ACC112 (cell line): Measurements from ENCODE around the gene SEMA7A.
"Not testable (repeated sequence)": the region's sequence is repeated elsewhere in the genome, so short reads cannot be mapped to it uniquely, and the experiment has no call there.

Experiments
- H2AFZ ChIP-seq: fragments of 200-600 bp; sonication (generic); one replicate; pipeline ENCODE4 v1.6.0; 2017; ENCODE audit warnings: antibody characterized with exemption, low read length; ENCODE audit not compliant: unreplicated experiment
- H3K27ac ChIP-seq: fragments of 200-600 bp; sonication (generic); 2 replicates; pipeline ENCODE4 v1.5.1; 2014; ENCODE audit warnings: low read depth, mild to moderate bottlenecking, antibody characterized with exemption, low read length, moderate library complexity
- H3K27me3 ChIP-seq: fragments of 200-600 bp; sonication (generic); 2 replicates; pipeline ENCODE4 v1.6.1; 2014; ENCODE audit warnings: mild to moderate bottlenecking, antibody characterized with exemption, low read length, moderate library complexity, mixed read lengths; ENCODE audit not compliant: insufficient read depth
- H3K36me3 ChIP-seq: fragments of 200-600 bp; sonication (generic); 2 replicates; pipeline ENCODE4 v1.6.1; 2016; ENCODE audit warnings: mild to moderate bottlenecking, antibody characterized with exemption, low read length, moderate library complexity, mixed read lengths; ENCODE audit not compliant: insufficient read depth
- H3K4me1 ChIP-seq: fragments of 200-600 bp; sonication (generic); one replicate; pipeline ENCODE4 v1.6.1; 2016; ENCODE audit warnings: low read length, mixed read lengths; ENCODE audit not compliant: insufficient read depth, unreplicated experiment, control insufficient read depth
- H3K4me3 ChIP-seq: fragments of 200-600 bp; sonication (generic); 2 replicates; pipeline ENCODE4 v1.5.1; 2014; ENCODE audit warnings: mild to moderate bottlenecking, low read depth, low read length
- H3K79me2 ChIP-seq: fragments of 200-600 bp; sonication (generic); one replicate; pipeline ENCODE4 v1.6.0; 2016; ENCODE audit warnings: low read length; ENCODE audit not compliant: control insufficient read depth, unreplicated experiment, insufficient read depth

SEMA7A gene

DNA sequence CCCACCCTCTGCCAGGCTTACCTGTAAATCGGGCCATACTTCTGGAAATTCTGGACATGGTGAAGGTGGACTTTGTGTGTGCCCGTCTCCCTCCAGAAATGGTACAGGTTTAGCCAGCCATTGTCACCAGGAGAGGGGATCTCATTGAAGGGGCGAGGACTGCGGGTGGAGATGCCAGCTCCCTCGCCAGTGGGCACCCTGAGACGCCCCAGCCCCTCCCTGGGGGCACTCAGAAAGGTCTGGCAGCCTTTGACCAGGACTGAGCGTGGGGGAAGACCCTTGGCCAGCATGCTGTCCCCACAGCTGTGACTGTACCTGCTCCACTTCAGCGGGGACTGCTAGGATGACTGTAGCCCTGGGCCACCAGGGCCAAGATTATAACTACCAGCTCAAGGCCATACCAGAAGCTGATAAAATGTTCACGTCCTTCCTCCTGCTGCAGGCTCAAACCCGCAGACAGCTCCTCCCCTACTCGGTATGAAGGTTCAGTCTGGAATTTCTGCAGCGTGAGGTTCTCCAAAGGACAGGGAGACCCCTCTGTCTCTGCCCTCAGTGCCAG is 66.4 kb downstream of the SEMA7A start, which contains the start of gene CYP11A1:
Gene CYP11A1, minus strand, starts transcription at position 351 of the 559 bp plus-strand sequence. Its CDS starts 61 bp downstream, at position 290.
- no peaks in the 10 kb centered on the region for H3K79me2 ChIP-seq
- no peak within 1 kb of the TSS for H3K27ac ChIP-seq
- no peaks in the 10 kb centered on the region for H3K36me3 ChIP-seq
- no peak within 1 kb of the TSS for H2AFZ ChIP-seq
- peaks cover 4% of the 10 kb centered on the region for H3K4me1 ChIP-seq
- 0 out of 2 replicates have a peak within 1 kb of the TSS, but pooled peaks have one; percentile 87 for H3K4me3 ChIP-seq
- H3K27me3 ChIP-seq, result no peaks in the 10 kb centered on the region; the same call in 1 of the 2 replicates

- H3K4me1 ChIP-seq, result peaks cover 4% of the 10 kb centered on the region
- H3K79me2 ChIP-seq, result no peaks in the 10 kb centered on the region
- H3K4me3 ChIP-seq, result peak overlapping the region; percentile 87
- H3K27me3 ChIP-seq, result no peaks in the 10 kb centered on the region; the same call in 1 of the 2 replicates
- H2AFZ ChIP-seq, result peak overlapping the region; percentile 91
- peak overlapping the region; percentile 22; the same call in 1 of the 2 replicates for H3K27ac ChIP-seq
- H3K36me3 ChIP-seq, result no peaks in the 10 kb centered on the region
These were observed 67.9 kb downstream of the SEMA7A start for GRCh38 chr15:74365598-74366445.

GRCh38 chr15:74364936-74365597 is 68.7 kb downstream of the SEMA7A start:
- Histone ChIP-seq H3K79me2 (no peaks in the 10 kb centered on the region), H3K36me3 (no peaks in the 10 kb centered on the region), H3K27me3 (no peaks in the 10 kb centered on the region), H2AFZ (peak overlapping the region; percentile 91), H3K4me3 (peak overlapping the region; percentile 87), H3K27ac (peak overlapping the region; percentile 21; the same call in 1 of the 2 replicates), H3K4me1 (peaks cover 4% of the 10 kb centered on the region)

- peaks cover 4% of the 10 kb centered on the region for H3K4me1 ChIP-seq
- H2AFZ ChIP-seq, result no peak overlapping the region
- no peak overlapping the region for H3K4me3 ChIP-seq
These were observed 71.3 kb downstream of the SEMA7A start for GRCh38 chr15:74362482-74362881.

DNA sequence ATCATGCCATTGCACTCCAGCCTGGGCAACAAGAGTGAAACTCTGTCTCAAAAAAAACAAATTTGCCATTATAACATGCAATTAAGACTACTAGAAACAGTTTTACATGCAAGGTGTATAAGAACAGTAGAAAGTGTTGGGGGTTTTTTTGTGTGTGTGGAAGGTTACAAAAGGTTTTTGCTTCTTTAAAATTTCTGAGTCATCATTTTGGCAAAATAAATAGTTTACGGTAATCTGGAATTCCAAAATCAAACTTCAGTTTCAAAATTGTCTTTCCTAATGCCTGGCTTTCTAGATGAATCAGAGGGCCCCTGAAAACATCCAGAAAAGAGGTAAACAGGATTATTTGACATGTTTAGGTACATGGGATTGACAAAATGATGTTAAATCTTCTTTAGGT is 72.9 kb downstream of the SEMA7A start:
- H3K27ac ChIP-seq, H3K79me2 ChIP-seq, H3K4me3 ChIP-seq, H3K27me3 ChIP-seq, H3K36me3 ChIP-seq, H3K4me1 ChIP-seq, H2AFZ ChIP-seq: not testable (repeated sequence)

More at GRCh38 chr15:74362482-74362881, 71.3 kb downstream of the SEMA7A start:
- H3K79me2 ChIP-seq, result no peaks in the 10 kb centered on the region
- H3K36me3 ChIP-seq, result no peaks in the 10 kb centered on the region
- H3K27me3 ChIP-seq, result no peaks in the 10 kb centered on the region
- H3K27ac ChIP-seq, result no peak overlapping the region

DNA sequence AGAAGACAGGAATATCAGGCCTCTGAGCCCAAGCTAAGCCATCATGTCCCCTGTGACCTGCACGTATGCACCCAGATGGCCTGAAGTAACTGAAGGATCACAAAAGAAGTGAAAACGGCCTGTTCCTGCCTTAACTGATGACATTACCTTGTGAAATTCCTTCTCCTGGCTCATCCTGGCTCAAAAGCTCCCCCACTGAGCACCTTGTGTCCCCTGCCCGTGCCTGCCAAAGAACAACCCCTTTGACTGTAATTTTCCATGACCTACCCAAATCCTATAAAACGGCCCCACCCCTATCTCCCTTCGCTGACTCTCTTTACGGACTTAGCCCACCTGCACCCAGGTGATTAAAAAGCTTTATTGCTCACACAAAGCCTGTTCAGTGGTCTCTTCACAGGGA is 74.4 kb downstream of the SEMA7A start:
- H3K79me2 ChIP-seq, H3K27me3 ChIP-seq, H3K4me1 ChIP-seq, H2AFZ ChIP-seq, H3K27ac ChIP-seq, H3K36me3 ChIP-seq, H3K4me3 ChIP-seq: not testable (repeated sequence)
